ENCODE measurements around the gene HEY2.

Gene HEY2

GRCh38 chr6:125707615-125708243 is 41.7 kb upstream of the HEY2 start:
- H3K4me2 ChIP-seq (ENCODE audit: low read length), result no peak overlapping the region
- no peaks in the 10 kb centered on the region for H3F3A ChIP-seq (ENCODE audit: control insufficient read depth, insufficient read depth)
- no peaks in the 10 kb centered on the region for H3K4me1 ChIP-seq (ENCODE audit: control insufficient read depth, low read length)
- H3K4me3 ChIP-seq (ENCODE audit: low read length), result no peak overlapping the region
- no peaks in the 10 kb centered on the region for H4K20me1 ChIP-seq (ENCODE audit: control insufficient read depth, insufficient read depth, low read depth, low read length)
- TF ChIP-seq EZH2phosphoT487 (IDR thresholded peaks at IDR 0.05; ENCODE audit: borderline replicate concordance, low read length) (no peak), CTCF (IDR thresholded peaks at IDR 0.05; ENCODE audit: low read depth, low read length, poor library complexity, severe bottlenecking) (no peak)
- no peaks in the 10 kb centered on the region for H3K36me3 ChIP-seq (ENCODE audit: control insufficient read depth, low read length)
- H3K9me3 ChIP-seq (ENCODE audit: control insufficient read depth, insufficient read depth, low read length), result peaks cover 9% of the 10 kb centered on the region; the same call in 1 of the 2 replicates
- peaks cover 4% of the 10 kb centered on the region; the same call in 1 of the 2 replicates for H3K27me3 ChIP-seq (ENCODE audit: control insufficient read depth, low read length)
- no peaks in the 10 kb centered on the region for H3K9me2 ChIP-seq (replicated peaks; ENCODE audit: control insufficient read depth, low read length)
- no peaks in the 10 kb centered on the region for H3K79me2 ChIP-seq (ENCODE audit: control insufficient read depth, low read length)
- no peak overlapping the region for H3K27ac ChIP-seq (ENCODE audit: low read depth, low read length)

GRCh38 chr6:125711013-125711675 is 38.3 kb upstream of the HEY2 start:
- Histone ChIP-seq H3K9me2 (replicated peaks; ENCODE audit: control insufficient read depth, low read length) (no peaks in the 10 kb centered on the region), H3K4me3 (ENCODE audit: low read length) (no peak overlapping the region), H3K9me3 (ENCODE audit: control insufficient read depth, insufficient read depth, low read length) (peaks cover 9% of the 10 kb centered on the region; the same call in 1 of the 2 replicates), H3K27ac (ENCODE audit: low read depth, low read length) (no peak overlapping the region), H3K79me2 (ENCODE audit: control insufficient read depth, low read length) (no peaks in the 10 kb centered on the region), H3F3A (ENCODE audit: control insufficient read depth, insufficient read depth) (no peaks in the 10 kb centered on the region), H3K4me2 (ENCODE audit: low read length) (no peak overlapping the region), H4K20me1 (ENCODE audit: control insufficient read depth, insufficient read depth, low read depth, low read length) (no peaks in the 10 kb centered on the region), H3K27me3 (ENCODE audit: control insufficient read depth, low read length) (peaks cover 4% of the 10 kb centered on the region; the same call in 1 of the 2 replicates), H3K4me1 (ENCODE audit: control insufficient read depth, low read length) (peaks cover 5% of the 10 kb centered on the region), H3K36me3 (ENCODE audit: control insufficient read depth, low read length) (no peaks in the 10 kb centered on the region)
- TF ChIP-seq EZH2phosphoT487 (IDR thresholded peaks at IDR 0.05; ENCODE audit: borderline replicate concordance, low read length), result no peak
- no peak for TF ChIP-seq CTCF (IDR thresholded peaks at IDR 0.05; ENCODE audit: low read depth, low read length, poor library complexity, severe bottlenecking)

- H3K4me1 ChIP-seq (ENCODE audit: control insufficient read depth, low read length), result peaks cover 30% of the 10 kb centered on the region
- H3K79me2 ChIP-seq (ENCODE audit: control insufficient read depth, low read length), result no peaks in the 10 kb centered on the region
- H3K4me3 ChIP-seq (ENCODE audit: low read length), result no peak overlapping the region
- H3F3A ChIP-seq (ENCODE audit: control insufficient read depth, insufficient read depth), result no peaks in the 10 kb centered on the region
- H3K27ac ChIP-seq (ENCODE audit: low read depth, low read length), result no peak overlapping the region
- TF ChIP-seq EZH2phosphoT487 (IDR thresholded peaks at IDR 0.05; ENCODE audit: borderline replicate concordance, low read length), result no peak
- no peak for TF ChIP-seq CTCF (IDR thresholded peaks at IDR 0.05; ENCODE audit: low read depth, low read length, poor library complexity, severe bottlenecking)
- no peaks in the 10 kb centered on the region for H3K27me3 ChIP-seq (ENCODE audit: control insufficient read depth, low read length)
- H3K4me2 ChIP-seq (ENCODE audit: low read length), result no peak overlapping the region
- peaks cover 9% of the 10 kb centered on the region; the same call in 1 of the 2 replicates for H3K9me3 ChIP-seq (ENCODE audit: control insufficient read depth, insufficient read depth, low read length)
- H3K9me2 ChIP-seq (replicated peaks; ENCODE audit: control insufficient read depth, low read length), result no peaks in the 10 kb centered on the region
- no peaks in the 10 kb centered on the region for H4K20me1 ChIP-seq (ENCODE audit: control insufficient read depth, insufficient read depth, low read depth, low read length)
- no peaks in the 10 kb centered on the region for H3K36me3 ChIP-seq (ENCODE audit: control insufficient read depth, low read length)
Observed at GRCh38 chr6:125714441-125715090, 34.9 kb upstream of the HEY2 start.
